Vein endothelial cell (primary cell): Measurements from ENCODE around the gene CIZ1. TPM values are rescaled to one million over a fixed set of nuclear protein-coding genes. Genes with fewer than 3 reads are reported as not detected.

Source experiments
- total RNA-seq: library from RNA; depleted of rRNA; stranded (reverse); fragments of >200 nt; gene quantifications from 2 replicates; pipeline ENCODE4 v1.2.3, GENCODE V29; 2012

CIZ1 gene, protein sequence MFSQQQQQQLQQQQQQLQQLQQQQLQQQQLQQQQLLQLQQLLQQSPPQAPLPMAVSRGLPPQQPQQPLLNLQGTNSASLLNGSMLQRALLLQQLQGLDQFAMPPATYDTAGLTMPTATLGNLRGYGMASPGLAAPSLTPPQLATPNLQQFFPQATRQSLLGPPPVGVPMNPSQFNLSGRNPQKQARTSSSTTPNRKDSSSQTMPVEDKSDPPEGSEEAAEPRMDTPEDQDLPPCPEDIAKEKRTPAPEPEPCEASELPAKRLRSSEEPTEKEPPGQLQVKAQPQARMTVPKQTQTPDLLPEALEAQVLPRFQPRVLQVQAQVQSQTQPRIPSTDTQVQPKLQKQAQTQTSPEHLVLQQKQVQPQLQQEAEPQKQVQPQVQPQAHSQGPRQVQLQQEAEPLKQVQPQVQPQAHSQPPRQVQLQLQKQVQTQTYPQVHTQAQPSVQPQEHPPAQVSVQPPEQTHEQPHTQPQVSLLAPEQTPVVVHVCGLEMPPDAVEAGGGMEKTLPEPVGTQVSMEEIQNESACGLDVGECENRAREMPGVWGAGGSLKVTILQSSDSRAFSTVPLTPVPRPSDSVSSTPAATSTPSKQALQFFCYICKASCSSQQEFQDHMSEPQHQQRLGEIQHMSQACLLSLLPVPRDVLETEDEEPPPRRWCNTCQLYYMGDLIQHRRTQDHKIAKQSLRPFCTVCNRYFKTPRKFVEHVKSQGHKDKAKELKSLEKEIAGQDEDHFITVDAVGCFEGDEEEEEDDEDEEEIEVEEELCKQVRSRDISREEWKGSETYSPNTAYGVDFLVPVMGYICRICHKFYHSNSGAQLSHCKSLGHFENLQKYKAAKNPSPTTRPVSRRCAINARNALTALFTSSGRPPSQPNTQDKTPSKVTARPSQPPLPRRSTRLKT
- total RNA-seq, result 39.7 and 42.5 TPM in 2 replicates

GRCh38 chr9:128191406-128192046 is at the start of gene CIZ1:
Gene CIZ1, minus strand, starts transcription at chr9:128191572. Its CDS starts 715 bp downstream, at chr9:128190857.

GRCh38 chr9:128203024-128203706 is 11.8 kb upstream of the CIZ1 start, which contains the start of gene DNM1:
Gene DNM1, plus strand, starts transcription at chr9:128203379. Its CDS starts 92 bp downstream, at chr9:128203471.

DNA sequence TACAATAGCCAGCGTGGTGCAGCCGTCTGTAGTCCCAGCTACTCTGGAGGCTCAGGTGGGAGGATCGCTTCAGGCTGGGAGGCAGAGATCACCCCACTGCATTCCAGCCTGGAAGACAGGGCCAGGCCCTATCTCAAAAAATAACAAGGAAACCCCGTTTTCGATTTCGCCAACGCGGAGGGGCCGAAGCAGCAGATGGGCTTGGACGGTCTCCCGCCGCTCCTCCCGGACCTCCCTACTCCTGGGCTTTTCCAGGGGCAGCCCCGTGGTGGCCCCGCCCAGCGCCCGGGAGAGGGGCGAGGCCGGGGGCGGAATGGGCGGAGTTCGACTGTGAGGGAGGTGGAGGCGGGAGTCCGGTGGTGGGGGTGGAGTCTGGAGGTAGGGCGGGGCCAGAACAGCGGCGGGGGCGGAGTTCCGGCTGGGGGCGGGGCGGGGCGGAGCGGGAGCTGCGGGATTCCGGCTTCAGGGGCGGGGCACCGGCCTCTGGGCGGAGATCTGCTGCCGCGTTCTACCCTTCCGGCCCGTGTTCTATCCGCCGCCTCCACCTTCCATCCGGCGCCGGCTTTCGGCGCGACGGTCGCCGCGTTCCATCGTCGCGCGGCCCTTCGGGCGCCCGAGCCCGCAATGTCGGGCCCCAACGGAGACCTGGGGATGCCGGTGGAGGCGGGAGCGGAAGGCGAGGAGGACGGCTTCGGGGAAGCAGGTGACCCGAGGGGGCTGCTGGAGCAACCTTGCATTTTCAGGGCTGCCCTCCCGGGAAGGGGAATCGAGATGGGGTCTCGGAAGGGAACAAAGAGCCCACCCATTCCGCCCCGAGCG is 31.4 kb downstream of the CIZ1 start, which contains the start of gene BBLN:
TSS of gene BBLN (plus strand) at position 482 of the 819 bp plus-strand sequence. CDS start at position 625, 143 bp downstream.

GRCh38 chr9:128149001-128149701 is 42.2 kb downstream of the CIZ1 start, which contains the start of gene LCN2:
Gene LCN2, plus strand, starts transcription at chr9:128149453. Its CDS starts 73 bp downstream, at chr9:128149526.

GRCh38 chr9:128127568-128127989 is 63.8 kb downstream of the CIZ1 start, which contains the start of gene PTGES2:
Gene PTGES2, minus strand, starts transcription at chr9:128127729. Its CDS starts 12 bp downstream, at chr9:128127717.

Other genes starting within 250 kb of the CIZ1 start
- gene EEIG1, start 210.6 kb downstream of the CIZ1 start, total RNA-seq, result 10.6 and 12.1 TPM in 2 replicates
- 7.5 and 9.3 TPM in 2 replicates for gene NAIF1, start 124.3 kb downstream of the CIZ1 start, total RNA-seq
- gene SLC25A25, start 123.3 kb downstream of the CIZ1 start, total RNA-seq, result 22.5 and 22.9 TPM in 2 replicates
- 71.2 and 71.5 TPM in 2 replicates for gene PTGES2, start 63.8 kb downstream of the CIZ1 start, total RNA-seq
- not detected in 2 replicates for gene LCN2, start 42.1 kb downstream of the CIZ1 start, total RNA-seq
- gene BBLN, start 31.3 kb downstream of the CIZ1 start, total RNA-seq, result 59.2 and 82.6 TPM in 2 replicates
- 0.48 and 0.98 TPM in 2 replicates for gene DNM1, start 11.8 kb upstream of the CIZ1 start, total RNA-seq
- 78.3 and 79.7 TPM in 2 replicates for gene GOLGA2, start 84.4 kb upstream of the CIZ1 start, total RNA-seq
- 20.5 and 23.5 TPM in 2 replicates for gene SWI5, start 84.7 kb upstream of the CIZ1 start, total RNA-seq
- gene TRUB2, start 130.9 kb upstream of the CIZ1 start, total RNA-seq, result 16.7 and 24.2 TPM in 2 replicates
- 45.7 and 46.2 TPM in 2 replicates for gene COQ4, start 131.3 kb upstream of the CIZ1 start, total RNA-seq
- gene SLC27A4, start 149.0 kb upstream of the CIZ1 start, total RNA-seq, result 39.5 and 40.2 TPM in 2 replicates
- gene URM1, start 179.8 kb upstream of the CIZ1 start, total RNA-seq, result 49.5 and 49.6 TPM in 2 replicates
- gene CERCAM, start 229.3 kb upstream of the CIZ1 start, total RNA-seq, result 22.4 and 44.7 TPM in 2 replicates